ENCODE data around the gene NANS. TPM values are rescaled to one million over a fixed set of nuclear protein-coding genes. Genes with fewer than 3 reads are reported as not detected.

The NANS gene
- total and polyA plus RNA-seq, 10 of the 15 experiments (the other 5 are each of a cell fraction or from before 2014, with no cell fraction given): 21.0 to 126 (median 52.3) TPM

DNA sequence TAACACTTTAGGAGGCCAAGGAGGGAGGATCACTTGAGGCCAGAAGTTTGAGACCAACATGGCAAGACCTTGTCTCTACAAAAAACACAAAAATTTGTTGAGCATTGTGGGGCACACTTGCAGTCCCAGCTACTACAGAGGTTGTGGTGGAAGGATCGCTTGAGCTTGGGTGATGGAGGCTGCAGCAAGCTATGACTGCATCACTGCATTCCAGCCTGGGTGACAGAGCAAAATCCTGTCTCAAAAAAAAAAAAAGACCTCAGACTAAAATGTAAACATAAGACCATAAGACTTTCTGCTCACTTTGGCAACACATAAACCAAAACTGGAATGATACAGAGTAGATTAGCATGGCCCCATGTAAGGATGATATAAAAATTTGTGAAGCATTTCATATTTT, 24.6 kb upstream of the NANS start:
- Histone ChIP-seq H4K20me1 (ENCODE audit: control insufficient read depth, insufficient read depth) (no peaks in the 10 kb centered on the region), H3K79me2 (ENCODE audit: control insufficient read depth, insufficient read depth, low read length) (no peaks in the 10 kb centered on the region), H3K4me3 (no peak overlapping the region), H3K36me3 (ENCODE audit: control insufficient read depth in 2 of 2, insufficient read depth in 2 of 2, low read length in 1 of 2) (no peaks in the 10 kb centered on the region), H3K9me3 (replicated peaks; ENCODE audit: control insufficient read depth, insufficient read depth, low read length) (no peaks in the 10 kb centered on the region), H3K9ac (ENCODE audit: control insufficient read depth, insufficient read depth, low read length) (no peak overlapping the region), H3K27ac (ENCODE audit: control insufficient read depth, insufficient read depth) (no peak overlapping the region), H3K27me3 (replicated peaks in 1 of 2; ENCODE audit: control insufficient read depth in 2 of 2, insufficient read depth in 2 of 2, low read length in 1 of 2) (no peaks in the 10 kb centered on the region), H3K4me1 (ENCODE audit: control insufficient read depth, insufficient read depth, low read length) (peaks cover 28% of the 10 kb centered on the region), H2AFZ (ENCODE audit: control insufficient read depth, low read depth, low read length) (no peak overlapping the region), H3K4me2 (ENCODE audit: control insufficient read depth, insufficient read depth) (no peak overlapping the region)
- SMC1A ChIA-PET (ENCODE audit: uncharacterized antibody, unreplicated experiment): interaction anchor here (0.6 to 1.4 kb wide), 2 partner anchors 10 to 11 kb away, joined by 3 to 8 read pairs; no protein-coding TSS in a partner anchor
- DNase-seq (ENCODE audit: low read depth, low spot score) (no peak), FAIRE-seq (no peak), ATAC-seq (no peak)
- CTCF ChIA-PET: interaction anchor here (0.7 to 4.2 kb wide), 7 partner anchors 12 to 109 kb away, joined by 3 to 31 read pairs (median 3); partner anchors contain the start of gene TRMO
- POLR2A ChIA-PET: interaction anchor here (0.6 to 1.5 kb wide), 5 partner anchors 18 to 78 kb away, joined by 3 to 5 read pairs (median 3); no protein-coding TSS in a partner anchor
- TF ChIP-seq NFYB (IDR thresholded peaks at IDR 0.05; ENCODE audit: insufficient read depth, low read depth, low read length) (no peak), SIX5 (IDR thresholded peaks at IDR 0.05; ENCODE audit: low read depth, low read length, severe bottlenecking) (no peak), MEF2B (IDR thresholded peaks at IDR 0.05; ENCODE audit: partially characterized antibody, poor library complexity, severe bottlenecking) (no peak), RB1 (IDR thresholded peaks at IDR 0.05; ENCODE audit: borderline replicate concordance) (no peak)
- TF ChIP-seq, protein P1, sequence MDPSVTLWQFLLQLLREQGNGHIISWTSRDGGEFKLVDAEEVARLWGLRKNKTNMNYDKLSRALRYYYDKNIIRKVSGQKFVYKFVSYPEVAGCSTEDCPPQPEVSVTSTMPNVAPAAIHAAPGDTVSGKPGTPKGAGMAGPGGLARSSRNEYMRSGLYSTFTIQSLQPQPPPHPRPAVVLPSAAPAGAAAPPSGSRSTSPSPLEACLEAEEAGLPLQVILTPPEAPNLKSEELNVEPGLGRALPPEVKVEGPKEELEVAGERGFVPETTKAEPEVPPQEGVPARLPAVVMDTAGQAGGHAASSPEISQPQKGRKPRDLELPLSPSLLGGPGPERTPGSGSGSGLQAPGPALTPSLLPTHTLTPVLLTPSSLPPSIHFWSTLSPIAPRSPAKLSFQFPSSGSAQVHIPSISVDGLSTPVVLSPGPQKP (IDR thresholded peaks at IDR 0.05; ENCODE audit: low read depth, low read length): no peak
- TF ChIP-seq, protein P2, sequence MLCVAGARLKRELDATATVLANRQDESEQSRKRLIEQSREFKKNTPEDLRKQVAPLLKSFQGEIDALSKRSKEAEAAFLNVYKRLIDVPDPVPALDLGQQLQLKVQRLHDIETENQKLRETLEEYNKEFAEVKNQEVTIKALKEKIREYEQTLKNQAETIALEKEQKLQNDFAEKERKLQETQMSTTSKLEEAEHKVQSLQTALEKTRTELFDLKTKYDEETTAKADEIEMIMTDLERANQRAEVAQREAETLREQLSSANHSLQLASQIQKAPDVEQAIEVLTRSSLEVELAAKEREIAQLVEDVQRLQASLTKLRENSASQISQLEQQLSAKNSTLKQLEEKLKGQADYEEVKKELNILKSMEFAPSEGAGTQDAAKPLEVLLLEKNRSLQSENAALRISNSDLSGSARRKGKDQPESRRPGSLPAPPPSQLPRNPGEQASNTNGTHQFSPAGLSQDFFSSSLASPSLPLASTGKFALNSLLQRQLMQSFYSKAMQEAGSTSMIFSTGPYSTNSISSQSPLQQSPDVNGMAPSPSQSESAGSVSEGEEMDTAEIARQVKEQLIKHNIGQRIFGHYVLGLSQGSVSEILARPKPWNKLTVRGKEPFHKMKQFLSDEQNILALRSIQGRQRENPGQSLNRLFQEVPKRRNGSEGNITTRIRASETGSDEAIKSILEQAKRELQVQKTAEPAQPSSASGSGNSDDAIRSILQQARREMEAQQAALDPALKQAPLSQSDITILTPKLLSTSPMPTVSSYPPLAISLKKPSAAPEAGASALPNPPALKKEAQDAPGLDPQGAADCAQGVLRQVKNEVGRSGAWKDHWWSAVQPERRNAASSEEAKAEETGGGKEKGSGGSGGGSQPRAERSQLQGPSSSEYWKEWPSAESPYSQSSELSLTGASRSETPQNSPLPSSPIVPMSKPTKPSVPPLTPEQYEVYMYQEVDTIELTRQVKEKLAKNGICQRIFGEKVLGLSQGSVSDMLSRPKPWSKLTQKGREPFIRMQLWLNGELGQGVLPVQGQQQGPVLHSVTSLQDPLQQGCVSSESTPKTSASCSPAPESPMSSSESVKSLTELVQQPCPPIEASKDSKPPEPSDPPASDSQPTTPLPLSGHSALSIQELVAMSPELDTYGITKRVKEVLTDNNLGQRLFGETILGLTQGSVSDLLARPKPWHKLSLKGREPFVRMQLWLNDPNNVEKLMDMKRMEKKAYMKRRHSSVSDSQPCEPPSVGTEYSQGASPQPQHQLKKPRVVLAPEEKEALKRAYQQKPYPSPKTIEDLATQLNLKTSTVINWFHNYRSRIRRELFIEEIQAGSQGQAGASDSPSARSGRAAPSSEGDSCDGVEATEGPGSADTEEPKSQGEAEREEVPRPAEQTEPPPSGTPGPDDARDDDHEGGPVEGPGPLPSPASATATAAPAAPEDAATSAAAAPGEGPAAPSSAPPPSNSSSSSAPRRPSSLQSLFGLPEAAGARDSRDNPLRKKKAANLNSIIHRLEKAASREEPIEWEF (IDR thresholded peaks at IDR 0.05; ENCODE audit: insufficient replicate concordance, low read depth, low read length): no peak
- TF ChIP-seq, protein P3, sequence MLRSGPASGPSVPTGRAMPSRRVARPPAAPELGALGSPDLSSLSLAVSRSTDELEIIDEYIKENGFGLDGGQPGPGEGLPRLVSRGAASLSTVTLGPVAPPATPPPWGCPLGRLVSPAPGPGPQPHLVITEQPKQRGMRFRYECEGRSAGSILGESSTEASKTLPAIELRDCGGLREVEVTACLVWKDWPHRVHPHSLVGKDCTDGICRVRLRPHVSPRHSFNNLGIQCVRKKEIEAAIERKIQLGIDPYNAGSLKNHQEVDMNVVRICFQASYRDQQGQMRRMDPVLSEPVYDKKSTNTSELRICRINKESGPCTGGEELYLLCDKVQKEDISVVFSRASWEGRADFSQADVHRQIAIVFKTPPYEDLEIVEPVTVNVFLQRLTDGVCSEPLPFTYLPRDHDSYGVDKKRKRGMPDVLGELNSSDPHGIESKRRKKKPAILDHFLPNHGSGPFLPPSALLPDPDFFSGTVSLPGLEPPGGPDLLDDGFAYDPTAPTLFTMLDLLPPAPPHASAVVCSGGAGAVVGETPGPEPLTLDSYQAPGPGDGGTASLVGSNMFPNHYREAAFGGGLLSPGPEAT (IDR thresholded peaks at IDR 0.05; ENCODE audit: low read depth): no peak
- no TSS peak for BruUV-seq (replicated peaks)
- 100% methylated on average over 1 of the region's 1 CpG for WGBS (ENCODE audit: insufficient coverage, insufficient replicate concordance, low lambda C conversion rate, missing lambda C conversion rate)
- in situ Hi-C loops (cut with MboI): no loop called here
- intact Hi-C loops (cut with micrococcal nuclease; ENCODE audit: unreplicated experiment): no loop called here
- RAD21 ChIA-PET (ENCODE audit: unreplicated experiment): interaction anchor here (0.7 kb wide), 1 partner anchor 26 kb away, joined by 3 read pairs; no protein-coding TSS in a partner anchor

Data from GM12878 (cell line).